Endothelial cell of umbilical vein (primary cell): ENCODE measurements around the gene SEL1L2. TPM values are rescaled to one million over a fixed set of nuclear protein-coding genes. Genes with fewer than 3 reads are reported as not detected.

Experiments used
- BruUV-seq: library from RNA; stranded (reverse); fragments of 400-500 nt; replicated peaks from 2 replicates; lab custom pipeline; 2021; lab: Mats Ljungman, UMichigan
- CTCF ChIA-PET: fragments of 300-600, 350-600 bp; sonication (Branson Sonifier 250); formaldehyde crosslinking; loops from one replicate; lab custom pipeline; 2021; ENCODE audit warnings: antibody characterized with exemption, inconsistent platforms; lab: Charles Lee
- POLR2A ChIA-PET: fragments of 300-600, 350-600 bp; sonication (Branson Sonifier 250); formaldehyde crosslinking; loops from one replicate; lab custom pipeline; 2021; ENCODE audit warnings: antibody characterized with exemption, inconsistent platforms; lab: Charles Lee
- DNase-seq: peaks from one replicate; pipeline ENCODE4 v3.0.0-alpha.2; 2011; ENCODE audit warnings: low read depth, low spot score
- FAIRE-seq: peaks from 2 replicates; lab custom pipeline; 2011; peaks lifted over from hg19 to GRCh38; lab: Jason Lieb, UNC
- H2AFZ ChIP-seq: 2 replicates; pipeline ENCODE4 v1.6.0; 2012; ENCODE audit warnings: low read depth, low read length, control low read depth, inconsistent platforms
- H3K27ac ChIP-seq: 2 replicates; pipeline ENCODE4 v1.5.1; 2011; ENCODE audit warnings: low read depth, mild to moderate bottlenecking, control low read depth, low read length, moderate library complexity; ENCODE audit not compliant: insufficient read depth
- H3K27me3 ChIP-seq, 2 experiments: 2 replicates each; pipeline versions ENCODE4 v1.6.0 to v1.6.1; 2011; ENCODE audit warnings: low read length in 2 of 2, mixed read lengths in 1 of 2; ENCODE audit not compliant: control insufficient read depth in 2 of 2, insufficient read depth in 2 of 2
- H3K36me3 ChIP-seq, 2 experiments: 2 replicates in 1 of 2; 3 replicates in 1 of 2; pipeline ENCODE4 v1.5.1; 2011; ENCODE audit warnings: low read length in 2 of 2, mild to moderate bottlenecking in 1 of 2, moderate library complexity in 1 of 2; ENCODE audit not compliant: control insufficient read depth in 2 of 2, insufficient read depth in 2 of 2; ENCODE audit errors: extremely low read depth in 1 of 2
- H3K4me1 ChIP-seq: 3 replicates; pipeline ENCODE4 v1.5.1; 2011; ENCODE audit warnings: mild to moderate bottlenecking, low read length; ENCODE audit not compliant: control insufficient read depth, insufficient read depth; ENCODE audit errors: extremely low read depth
- H3K4me2 ChIP-seq: 2 replicates; pipeline ENCODE4 v1.6.1; 2011; ENCODE audit warnings: low read length, control low read depth, mixed read lengths; ENCODE audit not compliant: insufficient read depth
- H3K4me3 ChIP-seq, 3 experiments: fragments of 200-600 bp in 1 of 3; sonication (generic), shearing (Covaris generic) in 1 of 3; replicated peaks in 1 of 3; 2 replicates each; pipeline ENCODE4 v1.5.1; 2011 to 2016; ENCODE audit warnings: control low read depth in 3 of 3, low read length in 3 of 3, mild to moderate bottlenecking in 2 of 3, inconsistent platforms in 1 of 3, low read depth in 1 of 3, moderate library complexity in 1 of 3; ENCODE audit not compliant: insufficient read depth in 1 of 3
- H3K79me2 ChIP-seq: 2 replicates; pipeline ENCODE4 v1.6.0; 2012; ENCODE audit warnings: low read length, inconsistent platforms; ENCODE audit not compliant: control insufficient read depth, insufficient read depth
- H3K9ac ChIP-seq: replicated peaks from 2 replicates; pipeline ENCODE3; 2011; ENCODE audit warnings: low read length, control low read depth; ENCODE audit not compliant: insufficient read depth; ENCODE audit errors: extremely low read depth
- H3K9me1 ChIP-seq: replicated peaks from 3 replicates; pipeline ENCODE4 v1.6.0; 2011; ENCODE audit warnings: mild to moderate bottlenecking, low read length; ENCODE audit not compliant: control insufficient read depth, insufficient read depth; ENCODE audit errors: extremely low read depth
- H3K9me3 ChIP-seq: replicated peaks from 2 replicates; pipeline ENCODE4 v1.5.1; 2012; ENCODE audit warnings: low read length, inconsistent platforms; ENCODE audit not compliant: control insufficient read depth, insufficient read depth
- H4K20me1 ChIP-seq: replicated peaks from 2 replicates; pipeline ENCODE3; 2011; ENCODE audit warnings: mild to moderate bottlenecking, low read length; ENCODE audit not compliant: control insufficient read depth, insufficient read depth; ENCODE audit errors: extremely low read depth
- CTCF ChIP-seq, 2 donors: IDR thresholded peaks; 1 replicate in 1 of 2; 2 replicates in 1 of 2; pipeline ENCODE4 v1.5.1; 2011; ENCODE audit warnings: low read length in 2 of 2, mild to moderate bottlenecking in 2 of 2, moderate library complexity in 2 of 2, control low read depth in 1 of 2, inconsistent platforms in 1 of 2, low read depth in 1 of 2; ENCODE audit not compliant: insufficient read depth in 1 of 2; ENCODE audit errors: extremely low read depth in 1 of 2
- EZH2 ChIP-seq: IDR thresholded peaks from 2 replicates; pipeline ENCODE4 v1.6.1; 2012; ENCODE audit warnings: borderline replicate concordance, low read depth, mild to moderate bottlenecking, moderate library complexity, low read length, inconsistent platforms; ENCODE audit not compliant: severe bottlenecking
- FOS ChIP-seq: IDR thresholded peaks from 2 replicates; pipeline ENCODE4 v1.6.1; 2011; ENCODE audit warnings: mild to moderate bottlenecking, low read length, moderate library complexity, borderline replicate concordance; ENCODE audit not compliant: insufficient read depth
- GATA2 ChIP-seq: IDR thresholded peaks from 2 replicates; pipeline ENCODE4 v1.7.0; 2011; ENCODE audit warnings: low read depth, mild to moderate bottlenecking, moderate library complexity, mixed read lengths, low read length; ENCODE audit not compliant: insufficient read length, insufficient read depth
- JUN ChIP-seq: IDR thresholded peaks from 2 replicates; pipeline ENCODE4 v1.6.1; 2011; ENCODE audit warnings: borderline replicate concordance, low read depth; ENCODE audit not compliant: insufficient read length, insufficient read depth
- MAX ChIP-seq: IDR thresholded peaks from 2 replicates; pipeline ENCODE4 v1.6.1; 2011; ENCODE audit not compliant: insufficient read depth, insufficient read length
- MYC ChIP-seq: IDR thresholded peaks from one replicate; pipeline ENCODE4 v1.6.1; 2011; ENCODE audit warnings: mild to moderate bottlenecking, low read depth, low read length
- POLR2A ChIP-seq: IDR thresholded peaks from 2 replicates; pipeline ENCODE4 v1.6.1; 2012; ENCODE audit warnings: low read depth, mild to moderate bottlenecking, control low read depth, low read length
- POLR2AphosphoS5 ChIP-seq: IDR thresholded peaks from 2 replicates; pipeline ENCODE4 v1.6.1; 2012; ENCODE audit warnings: low read depth, mild to moderate bottlenecking, control low read depth, low read length, moderate library complexity; ENCODE audit not compliant: insufficient read depth
- dilution Hi-C: fragments of 300-500 bp; cut with MboI; formaldehyde crosslinking; loops from one replicate; pipeline ENCODE4 v1.15.0; 2019; ENCODE audit warnings: low sequenced_read_pairs; ENCODE audit not compliant: extremely low pct_ligation_motif_present
- intact Hi-C: fragments of 100-400 bp; cut with micrococcal nuclease; formaldehyde crosslinking; loops from one replicate; pipeline ENCODE4 v1.10.0; 2022
- polyA plus RNA-seq, 4 experiments: library from polyadenylated mRNA; depleted of rRNA in 3 of 4; stranded (reverse) in 3 of 4; unstranded in 1 of 4; fragments of >200 nt; gene quantifications; 2 replicates each; pipeline versions ENCODE4 v1.2.1 to v1.2.3, GENCODE V29; 2011 to 2012; ENCODE audit warnings: missing spikeins in 1 of 4
- total RNA-seq: library from RNA; stranded (reverse); gene quantifications from 2 replicates; pipeline ENCODE4 v1.2.3, GENCODE V29; 2021

The SEL1L2 gene
- total and polyA plus RNA-seq, 2 donors (not counting 3 experiments of a cell fraction or from before 2014, with no cell fraction given): not detected

- CTCF ChIA-PET: no interaction called here
- Histone ChIP-seq H2AFZ (no peak overlapping the region), H3K9me1 (no peaks in the 10 kb centered on the region), H3K79me2 (no peaks in the 10 kb centered on the region), H4K20me1 (no peaks in the 10 kb centered on the region), H3K27me3 (peaks cover 0 to 5% of the 10 kb centered on the region in 2 experiments), H3K4me1 (peaks cover 3% of the 10 kb centered on the region), H3K4me2 (no peak overlapping the region), H3K4me3 (no peak overlapping the region), H3K36me3 (no peaks in the 10 kb centered on the region), H3K9ac (no peak overlapping the region), H3K27ac (no peak overlapping the region), H3K9me3 (no peaks in the 10 kb centered on the region)
- no peak for TF ChIP-seq JUN
- TF ChIP-seq POLR2AphosphoS5: no peak
- no peak for TF ChIP-seq CTCF (IDR thresholded peaks at IDR 0.05; ENCODE audit: extremely low read depth in 1 of 2, insufficient read depth in 1 of 2, low read depth in 1 of 2, low read length in 2 of 2)
- TF ChIP-seq MAX: no peak
- no peak for TF ChIP-seq GATA2
- no peak for TF ChIP-seq MYC
- TF ChIP-seq POLR2A: no peak
- no peak for TF ChIP-seq EZH2
- no peak for TF ChIP-seq FOS
- FAIRE-seq (no peak), DNase-seq (no peak)
- dilution Hi-C loops (no loop called here), intact Hi-C loops (no loop called here)
- POLR2A ChIA-PET: no interaction called here
- BruUV-seq: no TSS peak
Observed at GRCh38 chr20:14000917-14001316, 10.5 kb upstream of the SEL1L2 start.
